ENCODE measurements around the gene DEPDC5.

Gene DEPDC5

DNA sequence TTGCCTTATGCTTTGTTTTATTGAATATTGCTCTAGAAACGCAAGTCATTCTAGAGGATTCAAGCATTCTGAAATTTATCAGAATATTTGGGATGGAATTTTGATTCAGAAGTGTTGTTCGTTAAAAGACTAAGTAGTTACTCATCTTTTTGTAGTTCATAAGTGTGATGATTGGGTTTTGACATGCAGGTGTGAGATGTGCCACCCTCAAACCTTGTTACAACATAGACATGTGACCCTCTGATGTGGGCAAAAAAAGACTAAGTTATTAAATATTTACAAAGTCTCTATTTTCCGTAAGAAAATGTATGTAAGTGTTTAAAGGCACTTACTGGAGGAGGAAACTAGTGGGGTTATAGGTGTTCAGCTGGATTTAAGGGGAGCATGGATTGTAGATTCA, 199.4 kb downstream of the DEPDC5 start:
- no peak for DNase-seq

DNA sequence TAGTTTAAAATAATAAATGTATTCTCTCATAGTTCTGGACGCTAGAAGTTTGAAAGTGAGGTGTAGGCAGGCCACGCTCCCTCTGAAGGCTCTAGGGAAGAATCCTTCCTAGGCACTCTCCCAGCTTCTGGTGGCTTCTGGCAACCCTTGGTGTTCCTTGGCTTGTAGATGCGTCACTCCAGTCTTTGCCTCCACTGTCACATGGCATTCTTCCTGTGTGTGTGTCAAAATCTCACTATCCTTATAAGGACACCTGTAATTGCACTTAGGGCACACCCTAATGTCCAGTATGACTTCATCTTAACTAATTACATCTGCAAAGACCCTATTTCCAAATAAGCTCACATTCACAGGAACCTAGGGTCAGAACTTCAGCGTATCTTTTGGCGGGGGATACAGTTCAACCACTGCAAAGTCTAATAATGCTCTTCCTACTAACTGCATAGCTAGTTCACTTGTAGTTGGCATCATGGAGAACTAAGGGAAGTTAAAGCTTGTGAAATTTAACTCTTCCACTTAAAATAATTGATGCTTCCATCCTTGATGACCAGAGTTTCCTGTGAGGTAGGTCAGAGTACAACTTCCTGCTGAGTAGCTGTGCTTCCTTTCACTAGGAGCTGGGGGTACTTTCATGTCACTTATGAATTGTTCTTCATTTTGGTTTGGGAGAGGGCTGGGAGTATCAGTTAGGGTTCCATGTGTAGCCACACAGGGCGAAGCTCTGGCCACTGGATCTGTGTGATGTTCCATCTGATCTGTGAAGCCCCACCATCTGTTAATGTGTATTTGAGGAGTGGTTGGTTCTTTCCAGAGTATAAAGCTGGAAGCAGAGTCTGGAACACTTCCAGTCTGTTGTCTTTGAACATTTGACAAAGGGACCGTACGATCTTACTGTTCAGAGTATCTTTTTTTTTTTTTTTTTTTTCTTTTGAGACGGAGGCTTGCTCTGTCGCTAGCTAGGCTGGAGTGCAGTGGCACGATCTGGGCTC, 201.0 kb downstream of the DEPDC5 start:
- no peak for DNase-seq

DNA sequence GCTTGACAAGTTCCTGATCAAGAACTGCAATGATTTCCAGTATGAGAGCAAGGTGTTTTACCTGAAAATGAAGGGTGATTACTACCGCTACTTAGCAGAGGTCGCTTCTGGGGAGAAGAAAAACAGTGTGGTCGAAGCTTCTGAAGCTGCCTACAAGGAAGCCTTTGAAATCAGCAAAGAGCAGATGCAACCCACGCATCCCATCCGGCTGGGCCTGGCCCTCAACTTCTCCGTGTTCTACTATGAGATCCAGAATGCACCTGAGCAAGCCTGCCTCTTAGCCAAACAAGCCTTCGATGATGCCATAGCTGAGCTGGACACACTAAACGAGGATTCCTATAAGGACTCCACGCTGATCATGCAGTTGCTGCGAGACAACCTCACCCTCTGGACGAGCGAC, 202.5 kb downstream of the DEPDC5 start:
- no peak for DNase-seq

Data from activated CD8-positive, alpha-beta memory T cell treated with anti-CD3 and anti-CD28 coated beads for 24 hours (primary cell).